HepG2 (cell line): ENCODE measurements around the gene ZBP1. TPM values are rescaled to one million over a fixed set of nuclear protein-coding genes. Genes with fewer than 3 reads are reported as not detected.

Experiments used
- GABPB1 ChIP-seq: IDR thresholded peaks from 2 replicates; pipeline ENCODE4 v1.6.1; 2016; ENCODE audit warnings: mild to moderate bottlenecking, missing genetic modification reagents, moderate library complexity, missing compliant biosample characterization
- KDM5A ChIP-seq: fragments of 200-600 bp; sonication (generic); IDR thresholded peaks from 2 replicates; pipeline ENCODE4 v1.7.0; 2018; ENCODE audit warnings: antibody characterized with exemption, mild to moderate bottlenecking, low read length, borderline replicate concordance
- NR2C2 ChIP-seq: sonication (generic); formaldehyde crosslinking; IDR thresholded peaks from 2 replicates; pipeline ENCODE4 v1.4.0; 2020; ENCODE audit warnings: missing genetic modification reagents, mild to moderate bottlenecking, moderate library complexity, borderline replicate concordance
- RFXAP ChIP-seq: sonication (generic); formaldehyde crosslinking; IDR thresholded peaks from 2 replicates; pipeline ENCODE4 v1.4.0; 2020; ENCODE audit warnings: missing genetic modification reagents, borderline replicate concordance
- SNAI1 ChIP-seq: sonication (generic); formaldehyde crosslinking; IDR thresholded peaks from 2 replicates; pipeline ENCODE4 v1.5.0; 2020; ENCODE audit warnings: mild to moderate bottlenecking, missing genetic modification reagents, borderline replicate concordance
- SP5 ChIP-seq: IDR thresholded peaks from 2 replicates; pipeline ENCODE4 v1.6.1; 2016; ENCODE audit warnings: low read depth, borderline replicate concordance
- SRSF9 ChIP-seq: fragments of 200-400 bp; formaldehyde crosslinking; IDR thresholded peaks from 2 replicates; pipeline ENCODE4 v1.6.1; 2018; ENCODE audit warnings: borderline replicate concordance, mild to moderate bottlenecking, low read depth, low read length; ENCODE audit not compliant: insufficient read depth, poor library complexity, severe bottlenecking
- TCF7 ChIP-seq: sonication (generic); IDR thresholded peaks from 2 replicates; pipeline ENCODE4 v1.6.1; 2016; ENCODE audit warnings: antibody characterized with exemption, low read depth
- ZNF484 ChIP-seq: sonication (generic); formaldehyde crosslinking; IDR thresholded peaks from 2 replicates; pipeline ENCODE4 v1.5.1; 2020; ENCODE audit warnings: mild to moderate bottlenecking, low read depth, missing genetic modification reagents, borderline replicate concordance
- ZNF724P ChIP-seq: sonication (generic); formaldehyde crosslinking; IDR thresholded peaks from 2 replicates; pipeline ENCODE4 v1.8.0; 2022; ENCODE audit warnings: missing genetic modification reagents, borderline replicate concordance
- ZNF776 ChIP-seq: sonication (generic); formaldehyde crosslinking; IDR thresholded peaks from 2 replicates; pipeline ENCODE4 v1.4.0; 2020; ENCODE audit warnings: mild to moderate bottlenecking, missing genetic modification reagents
- ZNF883 ChIP-seq: sonication (generic); formaldehyde crosslinking; IDR thresholded peaks from 2 replicates; pipeline ENCODE4 v1.5.1; 2020; ENCODE audit warnings: mild to moderate bottlenecking, missing genetic modification reagents; ENCODE audit errors: not compliant biosample characterization
- polyA plus RNA-seq, 8 experiments: library from polyadenylated mRNA; depleted of rRNA in 3 of 8; stranded (reverse) in 7 of 8; unstranded in 1 of 8; fragments of >200 nt; fragmentation: Illumina TruSeq in 4 of 8; extraction: Trizol in 4 of 8; gene quantifications; 2 replicates each; pipeline versions ENCODE4 v1.2.1 to v1.2.3, GENCODE V29; 2011 to 2016; ENCODE audit warnings: low read depth in 4 of 8, missing spikeins in 1 of 8, mixed read lengths in 1 of 8; ENCODE audit not compliant: insufficient read depth in 1 of 8
- total RNA-seq, 5 experiments: library from RNA; depleted of rRNA; stranded (reverse); fragments of >200 nt; fragmentation: Illumina TruSeq; extraction: Trizol; gene quantifications; 2 replicates each; pipeline ENCODE4 v1.2.3, GENCODE V29; 2016; ENCODE audit warnings: low read depth in 1 of 5
- TF ChIP-seq, protein P1 (sequence below): sonication (generic); formaldehyde crosslinking; IDR thresholded peaks from 2 replicates; pipeline ENCODE4 v1.5.1; 2020; ENCODE audit warnings: missing genetic modification reagents, mild to moderate bottlenecking, borderline replicate concordance
- TF ChIP-seq, protein P2 (sequence below): sonication (generic); formaldehyde crosslinking; IDR thresholded peaks from 2 replicates; pipeline ENCODE4 v1.4.0; 2020; ENCODE audit warnings: missing genetic modification reagents
- TF ChIP-seq, protein P3 (sequence below): sonication (generic); formaldehyde crosslinking; IDR thresholded peaks from 2 replicates; pipeline ENCODE4 v1.4.0; 2020; ENCODE audit warnings: missing genetic modification reagents, borderline replicate concordance
- TF ChIP-seq, protein P4 (sequence below): sonication (generic); formaldehyde crosslinking; IDR thresholded peaks from 2 replicates; pipeline ENCODE4 v1.4.0; 2020; ENCODE audit warnings: missing genetic modification reagents, borderline replicate concordance
- TF ChIP-seq, protein P5 (sequence below): IDR thresholded peaks from 2 replicates; pipeline ENCODE4 v1.6.1; 2016

ZBP1 gene
- total and polyA plus RNA-seq, 2 of the 13 experiments (the other 11 are each of a cell fraction or from before 2014, with no cell fraction given): not detected

DNA sequence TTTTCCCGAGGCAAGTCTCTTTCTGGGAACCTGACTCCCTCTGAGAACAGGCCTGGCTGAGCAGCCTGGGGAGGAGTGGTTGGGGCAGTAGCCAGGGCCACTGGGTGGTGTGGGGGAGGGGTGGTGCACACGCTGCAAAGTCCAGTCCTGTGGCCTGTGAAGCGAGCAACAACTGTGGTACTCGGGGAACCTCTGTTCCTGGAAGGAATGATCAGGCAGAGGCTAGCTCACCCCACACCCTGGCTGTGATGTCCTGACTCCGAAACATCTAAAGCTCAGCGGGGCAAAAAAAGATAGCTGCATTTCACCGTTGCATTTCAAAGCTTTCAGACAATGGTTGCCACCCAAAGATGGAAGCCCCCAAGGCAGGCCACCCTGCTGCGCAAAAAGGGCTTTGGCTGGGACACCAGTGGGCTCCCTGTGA, 33.8 kb downstream of the ZBP1 start (continued):
- no peak for TF ChIP-seq ZNF484 (CRISPR knock-in tag)
- no peak for TF ChIP-seq ZNF883 (CRISPR knock-in tag)
- peak; percentile 66; the same call in 1 of the 2 replicates for TF ChIP-seq RFXAP (CRISPR knock-in tag)
- TF ChIP-seq, protein P1, sequence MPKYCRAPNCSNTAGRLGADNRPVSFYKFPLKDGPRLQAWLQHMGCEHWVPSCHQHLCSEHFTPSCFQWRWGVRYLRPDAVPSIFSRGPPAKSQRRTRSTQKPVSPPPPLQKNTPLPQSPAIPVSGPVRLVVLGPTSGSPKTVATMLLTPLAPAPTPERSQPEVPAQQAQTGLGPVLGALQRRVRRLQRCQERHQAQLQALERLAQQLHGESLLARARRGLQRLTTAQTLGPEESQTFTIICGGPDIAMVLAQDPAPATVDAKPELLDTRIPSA (CRISPR knock-in tag): no peak
- TF ChIP-seq SNAI1 (CRISPR knock-in tag): no peak
- no peak; the same call in 1 of the 2 replicates for TF ChIP-seq ZNF724P
- TF ChIP-seq GABPB1 (CRISPR knock-in tag): no peak; the same call in 1 of the 2 replicates
- TF ChIP-seq, protein P2, sequence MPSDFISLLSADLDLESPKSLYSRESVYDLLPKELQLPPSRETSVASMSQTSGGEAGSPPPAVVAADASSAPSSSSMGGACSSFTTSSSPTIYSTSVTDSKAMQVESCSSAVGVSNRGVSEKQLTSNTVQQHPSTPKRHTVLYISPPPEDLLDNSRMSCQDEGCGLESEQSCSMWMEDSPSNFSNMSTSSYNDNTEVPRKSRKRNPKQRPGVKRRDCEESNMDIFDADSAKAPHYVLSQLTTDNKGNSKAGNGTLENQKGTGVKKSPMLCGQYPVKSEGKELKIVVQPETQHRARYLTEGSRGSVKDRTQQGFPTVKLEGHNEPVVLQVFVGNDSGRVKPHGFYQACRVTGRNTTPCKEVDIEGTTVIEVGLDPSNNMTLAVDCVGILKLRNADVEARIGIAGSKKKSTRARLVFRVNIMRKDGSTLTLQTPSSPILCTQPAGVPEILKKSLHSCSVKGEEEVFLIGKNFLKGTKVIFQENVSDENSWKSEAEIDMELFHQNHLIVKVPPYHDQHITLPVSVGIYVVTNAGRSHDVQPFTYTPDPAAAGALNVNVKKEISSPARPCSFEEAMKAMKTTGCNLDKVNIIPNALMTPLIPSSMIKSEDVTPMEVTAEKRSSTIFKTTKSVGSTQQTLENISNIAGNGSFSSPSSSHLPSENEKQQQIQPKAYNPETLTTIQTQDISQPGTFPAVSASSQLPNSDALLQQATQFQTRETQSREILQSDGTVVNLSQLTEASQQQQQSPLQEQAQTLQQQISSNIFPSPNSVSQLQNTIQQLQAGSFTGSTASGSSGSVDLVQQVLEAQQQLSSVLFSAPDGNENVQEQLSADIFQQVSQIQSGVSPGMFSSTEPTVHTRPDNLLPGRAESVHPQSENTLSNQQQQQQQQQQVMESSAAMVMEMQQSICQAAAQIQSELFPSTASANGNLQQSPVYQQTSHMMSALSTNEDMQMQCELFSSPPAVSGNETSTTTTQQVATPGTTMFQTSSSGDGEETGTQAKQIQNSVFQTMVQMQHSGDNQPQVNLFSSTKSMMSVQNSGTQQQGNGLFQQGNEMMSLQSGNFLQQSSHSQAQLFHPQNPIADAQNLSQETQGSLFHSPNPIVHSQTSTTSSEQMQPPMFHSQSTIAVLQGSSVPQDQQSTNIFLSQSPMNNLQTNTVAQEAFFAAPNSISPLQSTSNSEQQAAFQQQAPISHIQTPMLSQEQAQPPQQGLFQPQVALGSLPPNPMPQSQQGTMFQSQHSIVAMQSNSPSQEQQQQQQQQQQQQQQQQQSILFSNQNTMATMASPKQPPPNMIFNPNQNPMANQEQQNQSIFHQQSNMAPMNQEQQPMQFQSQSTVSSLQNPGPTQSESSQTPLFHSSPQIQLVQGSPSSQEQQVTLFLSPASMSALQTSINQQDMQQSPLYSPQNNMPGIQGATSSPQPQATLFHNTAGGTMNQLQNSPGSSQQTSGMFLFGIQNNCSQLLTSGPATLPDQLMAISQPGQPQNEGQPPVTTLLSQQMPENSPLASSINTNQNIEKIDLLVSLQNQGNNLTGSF (CRISPR knock-in tag): no peak
- TF ChIP-seq, protein P3, sequence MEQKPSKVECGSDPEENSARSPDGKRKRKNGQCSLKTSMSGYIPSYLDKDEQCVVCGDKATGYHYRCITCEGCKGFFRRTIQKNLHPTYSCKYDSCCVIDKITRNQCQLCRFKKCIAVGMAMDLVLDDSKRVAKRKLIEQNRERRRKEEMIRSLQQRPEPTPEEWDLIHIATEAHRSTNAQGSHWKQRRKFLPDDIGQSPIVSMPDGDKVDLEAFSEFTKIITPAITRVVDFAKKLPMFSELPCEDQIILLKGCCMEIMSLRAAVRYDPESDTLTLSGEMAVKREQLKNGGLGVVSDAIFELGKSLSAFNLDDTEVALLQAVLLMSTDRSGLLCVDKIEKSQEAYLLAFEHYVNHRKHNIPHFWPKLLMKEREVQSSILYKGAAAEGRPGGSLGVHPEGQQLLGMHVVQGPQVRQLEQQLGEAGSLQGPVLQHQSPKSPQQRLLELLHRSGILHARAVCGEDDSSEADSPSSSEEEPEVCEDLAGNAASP (CRISPR knock-in tag): peak; percentile 59; the same call in 1 of the 2 replicates
- TF ChIP-seq, protein P4, sequence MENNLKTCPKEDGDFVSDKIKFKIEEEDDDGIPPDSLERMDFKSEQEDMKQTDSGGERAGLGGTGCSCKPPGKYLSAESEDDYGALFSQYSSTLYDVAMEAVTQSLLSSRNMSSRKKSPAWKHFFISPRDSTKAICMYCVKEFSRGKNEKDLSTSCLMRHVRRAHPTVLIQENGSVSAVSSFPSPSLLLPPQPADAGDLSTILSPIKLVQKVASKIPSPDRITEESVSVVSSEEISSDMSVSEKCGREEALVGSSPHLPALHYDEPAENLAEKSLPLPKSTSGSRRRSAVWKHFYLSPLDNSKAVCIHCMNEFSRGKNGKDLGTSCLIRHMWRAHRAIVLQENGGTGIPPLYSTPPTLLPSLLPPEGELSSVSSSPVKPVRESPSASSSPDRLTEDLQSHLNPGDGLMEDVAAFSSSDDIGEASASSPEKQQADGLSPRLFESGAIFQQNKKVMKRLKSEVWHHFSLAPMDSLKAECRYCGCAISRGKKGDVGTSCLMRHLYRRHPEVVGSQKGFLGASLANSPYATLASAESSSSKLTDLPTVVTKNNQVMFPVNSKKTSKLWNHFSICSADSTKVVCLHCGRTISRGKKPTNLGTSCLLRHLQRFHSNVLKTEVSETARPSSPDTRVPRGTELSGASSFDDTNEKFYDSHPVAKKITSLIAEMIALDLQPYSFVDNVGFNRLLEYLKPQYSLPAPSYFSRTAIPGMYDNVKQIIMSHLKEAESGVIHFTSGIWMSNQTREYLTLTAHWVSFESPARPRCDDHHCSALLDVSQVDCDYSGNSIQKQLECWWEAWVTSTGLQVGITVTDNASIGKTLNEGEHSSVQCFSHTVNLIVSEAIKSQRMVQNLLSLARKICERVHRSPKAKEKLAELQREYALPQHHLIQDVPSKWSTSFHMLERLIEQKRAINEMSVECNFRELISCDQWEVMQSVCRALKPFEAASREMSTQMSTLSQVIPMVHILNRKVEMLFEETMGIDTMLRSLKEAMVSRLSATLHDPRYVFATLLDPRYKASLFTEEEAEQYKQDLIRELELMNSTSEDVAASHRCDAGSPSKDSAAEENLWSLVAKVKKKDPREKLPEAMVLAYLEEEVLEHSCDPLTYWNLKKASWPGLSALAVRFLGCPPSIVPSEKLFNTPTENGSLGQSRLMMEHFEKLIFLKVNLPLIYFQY (CRISPR knock-in tag): no peak
- TF ChIP-seq ZNF776: no peak
- TF ChIP-seq, protein P5, sequence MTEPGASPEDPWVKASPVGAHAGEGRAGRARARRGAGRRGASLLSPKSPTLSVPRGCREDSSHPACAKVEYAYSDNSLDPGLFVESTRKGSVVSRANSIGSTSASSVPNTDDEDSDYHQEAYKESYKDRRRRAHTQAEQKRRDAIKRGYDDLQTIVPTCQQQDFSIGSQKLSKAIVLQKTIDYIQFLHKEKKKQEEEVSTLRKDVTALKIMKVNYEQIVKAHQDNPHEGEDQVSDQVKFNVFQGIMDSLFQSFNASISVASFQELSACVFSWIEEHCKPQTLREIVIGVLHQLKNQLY (CRISPR knock-in tag): peak; percentile 48; the same call in 1 of the 2 replicates
- TF ChIP-seq NR2C2 (CRISPR knock-in tag): no peak
- peak; percentile 40; the same call in 1 of the 2 replicates for TF ChIP-seq SP5 (CRISPR knock-in tag)
- TF ChIP-seq SRSF9: no peak
- no peak for TF ChIP-seq TCF7
- no peak for TF ChIP-seq KDM5A
